Stomach (tissue), 4 donors: Measurements from ENCODE around the gene TFRC.

Source experiments
- CTCF ChIP-seq, 7 experiments: fragments of 450-650 bp in 4 of 7; fragments of 200-600 bp in 3 of 7; sonication (generic) in 3 of 7; IDR thresholded peaks; one replicate each; pipeline ENCODE4 v1.5.1; 2016 to 2019; ENCODE audit warnings: antibody characterized with exemption in 7 of 7, control low read depth in 2 of 7, mild to moderate bottlenecking in 1 of 7
- POLR2A ChIP-seq, 4 donors: fragments of 450-650 bp; IDR thresholded peaks; one replicate each; pipeline ENCODE4 v1.6.1; 2016; ENCODE audit warnings: antibody characterized with exemption in 4 of 4, control low read depth in 2 of 4, mild to moderate bottlenecking in 1 of 4, moderate library complexity in 1 of 4

- no peak for TF ChIP-seq CTCF (IDR thresholded peaks at IDR 0.05)
- no peak for TF ChIP-seq POLR2A (IDR thresholded peaks at IDR 0.05)
Observed at GRCh38 chr3:196023947-196024346, 57.9 kb downstream of the TFRC start.
